ENCODE measurements around the gene CEP20. TPM values are rescaled to one million over a fixed set of nuclear protein-coding genes. Genes with fewer than 3 reads are reported as not detected.

The CEP20 gene
- total and polyA plus RNA-seq, 2 experiments from 2014 or later, result 53.8 to 63.9 TPM

DNA sequence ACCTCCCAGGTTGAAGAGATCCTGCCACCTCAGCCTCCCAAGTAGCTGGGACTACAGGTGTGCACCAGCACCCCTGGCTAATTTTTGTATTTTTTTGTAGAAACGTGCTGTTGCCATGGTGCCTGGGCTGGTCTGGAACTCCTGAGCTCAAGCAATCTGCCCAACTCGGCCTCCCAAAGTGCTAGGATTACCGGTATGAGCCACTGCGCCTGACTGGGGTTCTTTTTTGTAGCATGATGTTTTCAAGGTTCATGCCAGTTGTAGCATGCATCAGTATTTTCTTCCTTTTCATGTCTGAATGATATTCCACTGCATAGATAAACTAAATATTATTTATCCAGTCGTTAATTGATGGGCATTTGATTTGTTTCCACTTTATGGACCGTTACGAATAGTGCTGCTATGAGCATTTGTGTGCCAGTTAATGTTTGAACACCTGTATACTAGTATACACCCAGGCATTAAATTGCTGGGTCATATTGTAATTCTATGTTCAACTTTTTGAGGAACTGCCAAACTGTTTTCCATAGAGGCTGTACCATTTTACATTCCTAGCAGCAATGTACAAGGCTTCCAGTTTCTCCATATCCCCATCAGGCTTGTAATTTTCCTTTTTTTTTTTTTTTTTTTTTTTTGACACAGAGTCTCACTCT, 24.8 kb upstream of the CEP20 start:
- Histone ChIP-seq H3K4me3 (no peak overlapping the region), H3K27ac (no peak overlapping the region), H3K9ac (no peak overlapping the region), H3K9me3 (ENCODE audit: low read depth) (no peaks in the 10 kb centered on the region), H2AFZ (peak overlapping the region; percentile 58), H3K27me3 (replicated peaks; ENCODE audit: insufficient read depth) (no peaks in the 10 kb centered on the region), H3F3A (ENCODE audit: insufficient read depth) (no peaks in the 10 kb centered on the region), H3K4me2 (ENCODE audit: unreplicated experiment) (no peak overlapping the region), H3K36me3 (ENCODE audit: low read depth) (no peaks in the 10 kb centered on the region), H4K20me1 (ENCODE audit: insufficient read depth) (no peaks in the 10 kb centered on the region), H3K79me2 (ENCODE audit: insufficient read depth) (no peaks in the 10 kb centered on the region), H3K4me1 (ENCODE audit: insufficient read depth) (no peaks in the 10 kb centered on the region), H3K9me2 (ENCODE audit: insufficient read depth) (no peaks in the 10 kb centered on the region)
- in situ Hi-C loops (cut with MboI), result no loop called here
- no peak for DNase-seq
- WGBS, 2 experiments (ENCODE audit: low coverage in 1 of 2, low lambda C conversion rate in 2 of 2, missing lambda C conversion rate in 2 of 2), result 80% methylated on average over 7 of the region's 7 CpGs
- TF ChIP-seq EZH2phosphoT487 (IDR thresholded peaks at IDR 0.05; ENCODE audit: insufficient read depth, low read depth) (no peak), EZH2 (IDR thresholded peaks at IDR 0.05; ENCODE audit: insufficient read depth, poor library complexity, severe bottlenecking) (no peak)

DNA sequence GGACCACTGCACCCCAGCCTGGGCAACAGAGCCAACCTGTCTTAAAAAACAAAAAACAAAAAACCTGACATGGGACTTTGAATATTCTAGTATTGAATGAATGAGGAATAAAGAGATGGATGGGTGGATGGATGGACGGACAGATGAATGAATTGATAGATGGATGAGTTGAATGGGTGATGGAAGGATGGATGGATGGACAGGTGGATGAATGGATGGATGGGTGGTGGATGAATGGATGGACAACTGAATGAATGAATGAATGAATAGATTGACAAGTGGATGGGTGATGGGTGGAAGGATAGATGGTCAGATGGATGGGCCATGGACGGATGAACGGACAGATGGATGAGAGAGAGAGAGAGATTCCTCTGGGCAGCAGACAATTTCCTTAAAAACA, 22.8 kb upstream of the CEP20 start:
- Histone ChIP-seq H3F3A (ENCODE audit: insufficient read depth) (no peaks in the 10 kb centered on the region), H4K20me1 (ENCODE audit: insufficient read depth) (no peaks in the 10 kb centered on the region), H3K4me3 (no peak overlapping the region), H3K36me3 (ENCODE audit: low read depth) (no peaks in the 10 kb centered on the region), H3K27ac (no peak overlapping the region), H3K4me2 (ENCODE audit: unreplicated experiment) (no peak overlapping the region), H3K9me3 (ENCODE audit: low read depth) (no peaks in the 10 kb centered on the region), H3K27me3 (replicated peaks; ENCODE audit: insufficient read depth) (no peaks in the 10 kb centered on the region), H3K79me2 (ENCODE audit: insufficient read depth) (no peaks in the 10 kb centered on the region), H3K4me1 (ENCODE audit: insufficient read depth) (no peaks in the 10 kb centered on the region), H3K9me2 (ENCODE audit: insufficient read depth) (no peaks in the 10 kb centered on the region), H2AFZ (no peak overlapping the region), H3K9ac (no peak overlapping the region)
- TF ChIP-seq EZH2 (IDR thresholded peaks at IDR 0.05; ENCODE audit: insufficient read depth, poor library complexity, severe bottlenecking) (no peak), EZH2phosphoT487 (IDR thresholded peaks at IDR 0.05; ENCODE audit: insufficient read depth, low read depth) (no peak)
- in situ Hi-C loops (cut with MboI), result no loop called here
- no peak for DNase-seq
- 90 to 97% methylated on average over 3 of the region's 3 CpGs for WGBS, 2 experiments (ENCODE audit: low coverage in 1 of 2, low lambda C conversion rate in 2 of 2, missing lambda C conversion rate in 2 of 2)

DNA sequence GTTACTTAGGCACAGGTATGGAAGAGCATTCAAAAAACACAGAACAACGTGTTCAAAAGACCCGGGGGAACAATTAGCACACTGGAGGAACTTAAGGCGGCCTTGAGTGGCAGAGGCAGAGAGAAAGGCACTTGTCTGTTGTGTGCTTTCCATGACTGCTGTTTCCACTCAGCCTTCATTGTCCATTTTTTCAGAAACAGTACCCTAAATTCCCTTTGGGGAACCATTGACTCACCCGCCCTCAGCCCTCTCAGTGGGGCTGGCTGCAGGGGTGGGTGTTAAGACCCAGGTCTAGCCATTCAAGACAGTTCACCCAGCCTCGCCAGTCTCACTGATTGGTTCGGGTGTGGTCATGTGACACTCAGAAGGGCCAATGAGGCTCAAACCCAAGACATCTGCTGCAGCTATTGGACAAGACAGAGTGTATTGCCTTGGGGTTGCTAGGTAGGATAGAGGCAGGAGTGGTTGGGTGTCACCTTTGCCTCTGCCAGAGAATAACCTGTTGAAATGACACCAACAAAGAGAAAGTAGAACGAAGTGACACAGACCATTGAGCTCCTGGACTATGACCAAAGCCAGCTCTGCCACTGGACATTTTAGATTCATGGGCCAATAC, 19.6 kb upstream of the CEP20 start:
- Histone ChIP-seq H3K4me3 (no peak overlapping the region), H2AFZ (no peak overlapping the region), H4K20me1 (ENCODE audit: insufficient read depth) (no peaks in the 10 kb centered on the region), H3K4me2 (ENCODE audit: unreplicated experiment) (no peak overlapping the region), H3K27me3 (replicated peaks; ENCODE audit: insufficient read depth) (no peaks in the 10 kb centered on the region), H3K79me2 (ENCODE audit: insufficient read depth) (no peaks in the 10 kb centered on the region), H3K4me1 (ENCODE audit: insufficient read depth) (no peaks in the 10 kb centered on the region), H3K27ac (no peak overlapping the region), H3K9me2 (ENCODE audit: insufficient read depth) (no peaks in the 10 kb centered on the region), H3K9ac (no peak overlapping the region), H3K9me3 (ENCODE audit: low read depth) (no peaks in the 10 kb centered on the region), H3F3A (ENCODE audit: insufficient read depth) (no peaks in the 10 kb centered on the region), H3K36me3 (ENCODE audit: low read depth) (no peaks in the 10 kb centered on the region)
- TF ChIP-seq EZH2 (IDR thresholded peaks at IDR 0.05; ENCODE audit: insufficient read depth, poor library complexity, severe bottlenecking) (no peak), EZH2phosphoT487 (IDR thresholded peaks at IDR 0.05; ENCODE audit: insufficient read depth, low read depth) (no peak)
- in situ Hi-C loops (cut with MboI), result no loop called here
- WGBS, 2 experiments (ENCODE audit: low coverage in 1 of 2, low lambda C conversion rate in 2 of 2, missing lambda C conversion rate in 2 of 2), result 63 to 64% methylated on average over 7 of the region's 7 CpGs
- peak; percentile 26 for DNase-seq

DNA sequence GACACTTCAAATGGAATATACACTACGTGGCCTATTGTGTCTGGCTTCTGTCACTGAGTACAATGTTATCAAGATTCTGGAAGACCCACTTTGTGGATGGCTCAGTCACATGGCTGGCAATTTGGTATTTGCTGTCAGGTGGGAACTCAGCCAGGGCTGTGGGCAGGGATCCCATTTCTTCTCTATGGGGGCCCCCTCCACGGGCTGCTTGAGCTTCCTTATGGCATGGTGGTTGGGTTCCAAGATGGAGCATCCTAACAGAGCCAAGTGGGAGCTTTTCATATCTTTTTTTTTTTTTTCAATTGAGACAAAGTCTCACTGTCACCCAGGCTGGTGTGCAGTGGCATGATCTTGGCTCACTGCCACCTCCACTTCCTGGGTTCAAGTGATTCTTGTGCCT, 18.0 kb upstream of the CEP20 start:
- H3K9me3 ChIP-seq (ENCODE audit: low read depth), result no peaks in the 10 kb centered on the region
- H4K20me1 ChIP-seq (ENCODE audit: insufficient read depth), result no peaks in the 10 kb centered on the region
- H3K27ac ChIP-seq, result no peak overlapping the region
- H3K9ac ChIP-seq, result no peak overlapping the region
- TF ChIP-seq EZH2phosphoT487 (IDR thresholded peaks at IDR 0.05; ENCODE audit: insufficient read depth, low read depth), result no peak
- TF ChIP-seq EZH2 (IDR thresholded peaks at IDR 0.05; ENCODE audit: insufficient read depth, poor library complexity, severe bottlenecking), result no peak
- H3K4me1 ChIP-seq (ENCODE audit: insufficient read depth), result no peaks in the 10 kb centered on the region
- no peaks in the 10 kb centered on the region for H3K36me3 ChIP-seq (ENCODE audit: low read depth)
- no peak overlapping the region for H2AFZ ChIP-seq
- no peak for DNase-seq
- no peaks in the 10 kb centered on the region for H3K9me2 ChIP-seq (ENCODE audit: insufficient read depth)
- in situ Hi-C loops (cut with MboI), result no loop called here
- H3F3A ChIP-seq (ENCODE audit: insufficient read depth), result no peaks in the 10 kb centered on the region
- H3K4me2 ChIP-seq (ENCODE audit: unreplicated experiment), result no peak overlapping the region
- H3K27me3 ChIP-seq (replicated peaks; ENCODE audit: insufficient read depth), result no peaks in the 10 kb centered on the region
- no peaks in the 10 kb centered on the region for H3K79me2 ChIP-seq (ENCODE audit: insufficient read depth)
- no peak overlapping the region for H3K4me3 ChIP-seq
- WGBS, 2 experiments (ENCODE audit: low coverage in 1 of 2, low lambda C conversion rate in 2 of 2, missing lambda C conversion rate in 2 of 2), result 61 to 63% methylated on average over 2 of the region's 2 CpGs
